Neural progenitor cell (in vitro differentiated cells): ENCODE results near the gene NCDN. TPM values are rescaled to one million over a fixed set of nuclear protein-coding genes. Genes with fewer than 3 reads are reported as not detected.

ENCODE experiments used
- DNase-seq: peaks from one replicate; pipeline ENCODE4 v3.0.0-alpha.2; 2016; ENCODE audit warnings: low spot score
- H2AFZ ChIP-seq: fragments of 200-600 bp; sonication (generic); replicated peaks from 2 replicates; pipeline ENCODE4 v1.6.1; 2016; ENCODE audit warnings: antibody characterized with exemption
- H3F3A ChIP-seq: fragments of 200-600 bp; sonication (generic); 2 replicates; pipeline ENCODE4 v1.6.1; 2016; ENCODE audit warnings: antibody characterized with exemption, low read depth
- H3K27ac ChIP-seq: fragments of 200-600 bp; sonication (generic); 2 replicates; pipeline ENCODE4 v1.5.1; 2016; ENCODE audit warnings: mild to moderate bottlenecking
- H3K27me3 ChIP-seq: fragments of 200-600 bp; sonication (generic); 2 replicates; pipeline ENCODE4 v1.6.1; 2016; ENCODE audit warnings: mild to moderate bottlenecking, moderate library complexity
- H3K36me3 ChIP-seq: fragments of 200-600 bp; sonication (generic); 2 replicates; pipeline ENCODE4 v1.5.1; 2016
- H3K4me1 ChIP-seq: fragments of 200-600 bp; sonication (generic); 2 replicates; pipeline ENCODE4 v1.6.1; 2016; ENCODE audit warnings: mixed run types
- H3K4me2 ChIP-seq: fragments of 200-600 bp; sonication (generic); 2 replicates; pipeline ENCODE4 v1.6.1; 2016
- H3K4me3 ChIP-seq: fragments of 200-600 bp; sonication (generic); 2 replicates; pipeline ENCODE4 v1.5.1; 2016
- H3K79me2 ChIP-seq: fragments of 200-600 bp; sonication (generic); 2 replicates; pipeline ENCODE4 v1.6.1; 2016; ENCODE audit warnings: low read depth
- H3K9ac ChIP-seq: fragments of 200-600 bp; sonication (generic); 2 replicates; pipeline ENCODE4 v1.6.1; 2016
- H3K9me3 ChIP-seq: fragments of 200-600 bp; sonication (generic); 2 replicates; pipeline ENCODE4 v1.5.1; 2016; ENCODE audit warnings: low read depth
- H4K20me1 ChIP-seq: fragments of 200-600 bp; sonication (generic); 2 replicates; pipeline ENCODE4 v1.6.1; 2016; ENCODE audit warnings: low read depth
- H3K27ac Mint-ChIP-seq: 3 replicates; pipeline ENCODE4 v1.8.0; 2021; ENCODE audit warnings: mixed read lengths
- H3K27me3 Mint-ChIP-seq: 2 replicates; pipeline ENCODE4 v1.8.0; 2022; ENCODE audit warnings: low read depth, mild to moderate bottlenecking, inconsistent platforms, moderate library complexity, mixed read lengths; ENCODE audit not compliant: insufficient read depth
- H3K36me3 Mint-ChIP-seq: 3 replicates; pipeline ENCODE4 v1.8.0; 2021; ENCODE audit warnings: mixed read lengths
- H3K4me1 Mint-ChIP-seq: 3 replicates; pipeline ENCODE4 v1.8.0; 2021; ENCODE audit warnings: mixed read lengths
- H3K4me3 Mint-ChIP-seq: 3 replicates; pipeline ENCODE4 v1.8.0; 2021; ENCODE audit warnings: mild to moderate bottlenecking, moderate library complexity, mixed read lengths
- H3K9me3 Mint-ChIP-seq: 3 replicates; pipeline ENCODE4 v1.8.0; 2020; ENCODE audit warnings: mixed read lengths
- CTCF ChIP-seq: fragments of 200-600 bp; sonication (generic); IDR thresholded peaks from 2 replicates; pipeline ENCODE4 v1.5.1; 2017; ENCODE audit warnings: antibody characterized with exemption, mild to moderate bottlenecking
- EZH2 ChIP-seq: fragments of 200-600 bp; sonication (generic); IDR thresholded peaks from 2 replicates; pipeline ENCODE4 v1.6.1; 2017; ENCODE audit warnings: antibody characterized with exemption, mild to moderate bottlenecking, moderate library complexity
- EZH2phosphoT487 ChIP-seq: fragments of 200-600 bp; sonication (generic); IDR thresholded peaks from 2 replicates; pipeline ENCODE4 v1.6.1; 2017; ENCODE audit warnings: antibody characterized with exemption
- total RNA-seq: library from RNA; depleted of rRNA; stranded (reverse); fragments of >200 nt; gene quantifications from 2 replicates; pipeline ENCODE4 v1.2.3, GENCODE V29; 2015; ENCODE audit warnings: low replicate concordance

The NCDN gene
- total RNA-seq, 1 donor from 2014 or later = 5.8 TPM

GRCh38 chr1:35563166-35563565 lies 5.6 kb downstream of the NCDN start:
- no peaks in the 10 kb centered on the region for H3K9me3 ChIP-seq
- peaks cover 14% of the 10 kb centered on the region for H3K36me3 Mint-ChIP-seq
- no peaks in the 10 kb centered on the region for H3K9me3 Mint-ChIP-seq

GRCh38 chr1:35564037-35564883 lies 6.7 kb downstream of the NCDN start:
- H4K20me1 ChIP-seq = peaks cover 11% of the 10 kb centered on the region
- no peaks in the 10 kb centered on the region for H3K79me2 ChIP-seq

More at GRCh38 chr1:35563166-35563565, 5.6 kb downstream of the NCDN start:
- Mint-ChIP-seq H3K4me3 (no peak overlapping the region), H3K27me3 (peaks cover 3% of the 10 kb centered on the region), H3K27ac (no peak overlapping the region), H3K4me1 (peaks cover 19% of the 10 kb centered on the region)
- no peaks in the 10 kb centered on the region for H3K27me3 ChIP-seq
- DNase-seq = no peak
- no peak overlapping the region for H3K4me3 ChIP-seq
- no peak overlapping the region for H2AFZ ChIP-seq
- H3K79me2 ChIP-seq = no peaks in the 10 kb centered on the region
- H3F3A ChIP-seq = peaks cover 11% of the 10 kb centered on the region
- H3K4me1 ChIP-seq = peaks cover 8% of the 10 kb centered on the region
- peaks cover 18% of the 10 kb centered on the region for H4K20me1 ChIP-seq
- no peak overlapping the region for H3K9ac ChIP-seq
- no peak overlapping the region for H3K4me2 ChIP-seq
- H3K36me3 ChIP-seq = no peaks in the 10 kb centered on the region
- no peak overlapping the region for H3K27ac ChIP-seq
- TF ChIP-seq EZH2 (no peak), CTCF (no peak), EZH2phosphoT487 (no peak)

GRCh38 chr1:35564884-35565741 lies 7.5 kb downstream of the NCDN start:
- TF ChIP-seq CTCF (no peak), EZH2 (no peak), EZH2phosphoT487 (no peak)
- H3K4me1 ChIP-seq = no peaks in the 10 kb centered on the region
- H3K9me3 Mint-ChIP-seq = no peaks in the 10 kb centered on the region
- no peak for DNase-seq
- H3K4me3 ChIP-seq = no peak overlapping the region
- H3K9ac ChIP-seq = no peak overlapping the region
- H2AFZ ChIP-seq = no peak overlapping the region
- H3K27ac ChIP-seq = no peak overlapping the region
- H3K4me3 Mint-ChIP-seq = peak overlapping the region; percentile 57
- peaks cover 3% of the 10 kb centered on the region for H3K27me3 Mint-ChIP-seq
- peaks cover 9% of the 10 kb centered on the region for H3K4me1 Mint-ChIP-seq
- peaks cover 10% of the 10 kb centered on the region for H3K27me3 ChIP-seq
- H3K36me3 ChIP-seq = no peaks in the 10 kb centered on the region
- no peak overlapping the region for H3K4me2 ChIP-seq
- no peaks in the 10 kb centered on the region for H3K79me2 ChIP-seq
- peaks cover 8% of the 10 kb centered on the region for H4K20me1 ChIP-seq
- H3K27ac Mint-ChIP-seq = no peak overlapping the region
- H3K9me3 ChIP-seq = no peaks in the 10 kb centered on the region
- H3K36me3 Mint-ChIP-seq = peaks cover 14% of the 10 kb centered on the region
- H3F3A ChIP-seq = peaks cover 11% of the 10 kb centered on the region

More at GRCh38 chr1:35564037-35564883, 6.7 kb downstream of the NCDN start:
- H3F3A ChIP-seq = peaks cover 11% of the 10 kb centered on the region
- H3K9ac ChIP-seq = no peak overlapping the region
- Mint-ChIP-seq H3K27ac (no peak overlapping the region), H3K4me1 (peaks cover 15% of the 10 kb centered on the region), H3K4me3 (peak overlapping the region; percentile 57), H3K9me3 (no peaks in the 10 kb centered on the region), H3K36me3 (peaks cover 14% of the 10 kb centered on the region), H3K27me3 (peaks cover 3% of the 10 kb centered on the region)
- H3K4me1 ChIP-seq = no peaks in the 10 kb centered on the region
- no peak overlapping the region for H3K4me3 ChIP-seq
- peaks cover 1% of the 10 kb centered on the region for H3K27me3 ChIP-seq
- H2AFZ ChIP-seq = no peak overlapping the region
- no peak overlapping the region for H3K27ac ChIP-seq
- no peaks in the 10 kb centered on the region for H3K36me3 ChIP-seq
- peak; percentile 88 for DNase-seq
- TF ChIP-seq CTCF (peak; percentile 82), EZH2phosphoT487 (no peak), EZH2 (no peak)
- no peak overlapping the region for H3K4me2 ChIP-seq
- no peaks in the 10 kb centered on the region for H3K9me3 ChIP-seq
